WTC11 (cell line): ENCODE results near the gene GRID2. TPM values are rescaled to one million over a fixed set of nuclear protein-coding genes. Genes with fewer than 3 reads are reported as not detected.

Source experiments
- ATAC-seq: fragments of 200-7000 bp; cut with Tn5 transposase; 2 replicates; pipeline ENCODE4 v1.10.0; 2021; ENCODE audit warnings: mild to moderate bottlenecking, moderate library complexity
- CTCF ChIA-PET: fragments of 300-600 bp; sonication (Branson Sonifier 250); formaldehyde crosslinking; loops from one replicate; lab custom pipeline; 2021; ENCODE audit warnings: antibody characterized with exemption; lab: Charles Lee
- POLR2A ChIA-PET: fragments of 350-600 bp; sonication (Branson Sonifier 250); formaldehyde crosslinking; loops from one replicate; lab custom pipeline; 2021; ENCODE audit warnings: antibody characterized with exemption; lab: Charles Lee
- DNase-seq: peaks from one replicate; pipeline ENCODE4 v3.0.0; 2021; ENCODE audit warnings: low spot score
- H3K27ac Mint-ChIP-seq: 2 replicates; pipeline ENCODE4 v1.8.0; 2021; ENCODE audit warnings: mixed read lengths
- H3K27me3 Mint-ChIP-seq: 2 replicates; pipeline ENCODE4 v1.8.0; 2021; ENCODE audit warnings: low read depth, mild to moderate bottlenecking, moderate library complexity, mixed read lengths
- H3K36me3 Mint-ChIP-seq: 2 replicates; pipeline ENCODE4 v1.8.0; 2021; ENCODE audit warnings: mixed read lengths
- H3K4me1 Mint-ChIP-seq: 2 replicates; pipeline ENCODE4 v1.8.0; 2022; ENCODE audit warnings: mixed read lengths
- H3K4me3 Mint-ChIP-seq: 2 replicates; pipeline ENCODE4 v1.8.0; 2021; ENCODE audit warnings: mild to moderate bottlenecking, moderate library complexity, mixed read lengths
- H3K9me3 Mint-ChIP-seq: 2 replicates; pipeline ENCODE4 v1.8.0; 2021; ENCODE audit warnings: mixed read lengths
- CBFB ChIP-seq: sonication (generic); formaldehyde crosslinking; IDR thresholded peaks from 2 replicates; pipeline ENCODE4 v1.8.1; 2022; ENCODE audit warnings: mild to moderate bottlenecking, low read depth, missing genetic modification reagents
- CTCF ChIP-seq: fragments of 200-600 bp; IDR thresholded peaks from 2 replicates; pipeline ENCODE4 v1.8.0; 2022; ENCODE audit warnings: antibody characterized with exemption
- ELF4 ChIP-seq: sonication (generic); formaldehyde crosslinking; IDR thresholded peaks from 2 replicates; pipeline ENCODE4 v1.8.1; 2022; ENCODE audit warnings: low read depth, mild to moderate bottlenecking, moderate library complexity, missing genetic modification reagents
- EMX1 ChIP-seq: fragments of 250-450 bp; sonication (Bioruptor Pico); IDR thresholded peaks from 2 replicates; pipeline ENCODE4 v1.8.0; 2021; ENCODE audit warnings: mild to moderate bottlenecking
- ESRRA ChIP-seq: sonication (generic); formaldehyde crosslinking; IDR thresholded peaks from 2 replicates; pipeline ENCODE4 v1.8.1; 2022; ENCODE audit warnings: mild to moderate bottlenecking, missing genetic modification reagents, borderline replicate concordance
- FOXP1 ChIP-seq: sonication (generic); formaldehyde crosslinking; IDR thresholded peaks from 2 replicates; pipeline ENCODE4 v1.8.0; 2022; ENCODE audit warnings: missing genetic modification reagents, mild to moderate bottlenecking, moderate library complexity, borderline replicate concordance
- GABPB1 ChIP-seq: sonication (generic); formaldehyde crosslinking; IDR thresholded peaks from 2 replicates; pipeline ENCODE4 v1.8.1; 2023; ENCODE audit warnings: mild to moderate bottlenecking, missing genetic modification reagents
- HMGA2 ChIP-seq: fragments of 250-450 bp; sonication (Bioruptor Pico); IDR thresholded peaks from 2 replicates; pipeline ENCODE4 v1.4.0; 2021; ENCODE audit warnings: mild to moderate bottlenecking, moderate library complexity
- HMGXB4 ChIP-seq: sonication (generic); formaldehyde crosslinking; IDR thresholded peaks from 2 replicates; pipeline ENCODE4 v1.8.1; 2023; ENCODE audit warnings: mild to moderate bottlenecking, moderate library complexity, missing genetic modification reagents
- JUN ChIP-seq: sonication (generic); formaldehyde crosslinking; IDR thresholded peaks from 2 replicates; pipeline ENCODE4 v1.8.0; 2023; ENCODE audit warnings: mild to moderate bottlenecking, missing genetic modification reagents
- MAX ChIP-seq: sonication (generic); formaldehyde crosslinking; IDR thresholded peaks from 2 replicates; pipeline ENCODE4 v1.8.0; 2022; ENCODE audit warnings: mild to moderate bottlenecking, missing genetic modification reagents
- MLX ChIP-seq: sonication (generic); formaldehyde crosslinking; IDR thresholded peaks from 2 replicates; pipeline ENCODE4 v1.8.1; 2023; ENCODE audit warnings: mild to moderate bottlenecking, missing genetic modification reagents, moderate library complexity
- MXD4 ChIP-seq: fragments of 250-450 bp; sonication (Bioruptor Pico); IDR thresholded peaks from 2 replicates; pipeline ENCODE4 v1.8.0; 2021; ENCODE audit warnings: mild to moderate bottlenecking, moderate library complexity, borderline replicate concordance
- NR2C2 ChIP-seq: sonication (generic); formaldehyde crosslinking; IDR thresholded peaks from 2 replicates; pipeline ENCODE4 v1.8.0; 2022; ENCODE audit warnings: mild to moderate bottlenecking, missing genetic modification reagents
- OVOL2 ChIP-seq: fragments of 250-450 bp; sonication (Bioruptor Pico); IDR thresholded peaks from 2 replicates; pipeline ENCODE4 v1.9.0; 2021; ENCODE audit warnings: mild to moderate bottlenecking, borderline replicate concordance
- PREB ChIP-seq: sonication (generic); formaldehyde crosslinking; IDR thresholded peaks from 2 replicates; pipeline ENCODE4 v1.8.1; 2022; ENCODE audit warnings: mild to moderate bottlenecking, missing genetic modification reagents, moderate library complexity, borderline replicate concordance
- RELA ChIP-seq: sonication (generic); formaldehyde crosslinking; IDR thresholded peaks from 2 replicates; pipeline ENCODE4 v1.8.1; 2022; ENCODE audit warnings: missing genetic modification reagents, mild to moderate bottlenecking, borderline replicate concordance
- SMAD4 ChIP-seq: sonication (generic); formaldehyde crosslinking; IDR thresholded peaks from 2 replicates; pipeline ENCODE4 v1.8.0; 2022; ENCODE audit warnings: mild to moderate bottlenecking, missing genetic modification reagents
- SOX15 ChIP-seq: fragments of 250-450 bp; sonication (Bioruptor Pico); IDR thresholded peaks from 2 replicates; pipeline ENCODE4 v1.9.0; 2021; ENCODE audit warnings: mild to moderate bottlenecking
- SP1 ChIP-seq: sonication (generic); formaldehyde crosslinking; conservative IDR thresholded peaks from 2 replicates; pipeline ENCODE4 v1.8.1; 2022; ENCODE audit warnings: missing genetic modification reagents
- ZMAT4 ChIP-seq: fragments of 250-450 bp; sonication (Bioruptor Pico); IDR thresholded peaks from 2 replicates; pipeline ENCODE4 v1.9.0; 2021; ENCODE audit warnings: mild to moderate bottlenecking
- ZNF121 ChIP-seq: sonication (generic); formaldehyde crosslinking; IDR thresholded peaks from 2 replicates; pipeline ENCODE4 v1.8.0; 2023; ENCODE audit warnings: missing genetic modification reagents
- ZNF219 ChIP-seq: sonication (generic); formaldehyde crosslinking; IDR thresholded peaks from 2 replicates; pipeline ENCODE4 v1.8.0; 2023; ENCODE audit warnings: missing genetic modification reagents, mild to moderate bottlenecking, borderline replicate concordance
- ZNF396 ChIP-seq: fragments of 250-450 bp; sonication (Bioruptor Pico); IDR thresholded peaks from 2 replicates; pipeline ENCODE4 v1.8.0; 2021; ENCODE audit warnings: mild to moderate bottlenecking, moderate library complexity, borderline replicate concordance
- total RNA-seq: library from RNA; stranded (reverse); gene quantifications from 3 replicates; pipeline ENCODE4 v1.2.3, GENCODE V29; 2021
- TF ChIP-seq, protein P1 (sequence below): sonication (generic); formaldehyde crosslinking; IDR thresholded peaks from 2 replicates; pipeline ENCODE4 v1.8.1; 2022; ENCODE audit warnings: low read depth, missing genetic modification reagents, borderline replicate concordance

The GRID2 gene
- total RNA-seq, 1 experiment from 2014 or later = 26.8 TPM

DNA sequence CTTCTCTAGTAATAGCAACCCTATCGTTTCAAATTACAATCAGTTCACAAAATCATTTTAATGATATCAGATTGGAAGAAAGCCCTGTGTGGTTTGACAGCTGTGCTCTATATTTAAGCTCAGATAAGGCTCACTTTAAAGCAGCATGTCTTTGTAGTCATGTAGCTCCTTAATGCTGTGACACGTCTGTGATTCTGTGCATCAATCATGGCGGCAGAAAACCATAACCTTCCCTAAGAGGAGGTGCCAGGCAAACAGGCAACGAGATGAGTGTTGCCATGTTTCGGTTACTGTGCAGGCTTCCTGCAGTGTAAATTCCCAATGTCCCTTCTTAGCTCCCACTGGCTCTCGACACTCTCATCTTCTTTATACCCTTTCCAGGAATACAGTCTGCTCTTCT lies 212.7 kb downstream of the GRID2 start:
- Mint-ChIP-seq H3K9me3 (no peaks in the 10 kb centered on the region), H3K27me3 (no peaks in the 10 kb centered on the region), H3K4me3 (no peak overlapping the region), H3K27ac (peak overlapping the region; percentile 54; the same call in 1 of the 2 replicates), H3K4me1 (peaks cover 71% of the 10 kb centered on the region), H3K36me3 (no peaks in the 10 kb centered on the region)
- ATAC-seq (no peak), DNase-seq (no peak)
- ChIA-PET POLR2A (no interaction called here), CTCF (interaction anchor here (0.6 kb wide), 1 partner anchor 12 kb away, joined by 7 read pairs; no protein-coding TSS in a partner anchor)
- TF ChIP-seq CBFB (CRISPR knock-in tag) (no peak), MAX (CRISPR knock-in tag) (no peak), ZMAT4 (CRISPR knock-in tag) (no peak), RELA (CRISPR knock-in tag) (no peak), HMGXB4 (CRISPR knock-in tag) (no peak), SP1 (CRISPR knock-in tag) (no peak), ZNF396 (no peak), GABPB1 (CRISPR knock-in tag) (no peak), PREB (no peak), JUN (CRISPR knock-in tag) (no peak), ZNF121 (CRISPR knock-in tag) (no peak), ZNF219 (no peak), MXD4 (CRISPR knock-in tag) (no peak), OVOL2 (CRISPR knock-in tag) (no peak), HMGA2 (CRISPR knock-in tag) (no peak), MLX (CRISPR knock-in tag) (no peak)
- TF ChIP-seq, protein P1, sequence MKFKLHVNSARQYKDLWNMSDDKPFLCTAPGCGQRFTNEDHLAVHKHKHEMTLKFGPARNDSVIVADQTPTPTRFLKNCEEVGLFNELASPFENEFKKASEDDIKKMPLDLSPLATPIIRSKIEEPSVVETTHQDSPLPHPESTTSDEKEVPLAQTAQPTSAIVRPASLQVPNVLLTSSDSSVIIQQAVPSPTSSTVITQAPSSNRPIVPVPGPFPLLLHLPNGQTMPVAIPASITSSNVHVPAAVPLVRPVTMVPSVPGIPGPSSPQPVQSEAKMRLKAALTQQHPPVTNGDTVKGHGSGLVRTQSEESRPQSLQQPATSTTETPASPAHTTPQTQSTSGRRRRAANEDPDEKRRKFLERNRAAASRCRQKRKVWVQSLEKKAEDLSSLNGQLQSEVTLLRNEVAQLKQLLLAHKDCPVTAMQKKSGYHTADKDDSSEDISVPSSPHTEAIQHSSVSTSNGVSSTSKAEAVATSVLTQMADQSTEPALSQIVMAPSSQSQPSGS = no peak

GRCh38 chr4:92519727-92520126 lies 216.0 kb downstream of the GRID2 start:
- TF ChIP-seq ELF4 (no peak), ESRRA (CRISPR knock-in tag) (no peak), EMX1 (no peak), NR2C2 (CRISPR knock-in tag) (no peak), FOXP1 (no peak), SMAD4 (CRISPR knock-in tag) (no peak), CTCF (no peak), ZMAT4 (CRISPR knock-in tag) (no peak), SOX15 (CRISPR knock-in tag) (no peak)
- ATAC-seq = peak; percentile 28
- Mint-ChIP-seq H3K4me3 (peak overlapping the region; percentile 9; the same call in 1 of the 2 replicates), H3K36me3 (no peaks in the 10 kb centered on the region), H3K4me1 (peaks cover 51% of the 10 kb centered on the region), H3K9me3 (no peaks in the 10 kb centered on the region), H3K27ac (peak overlapping the region; percentile 87), H3K27me3 (no peaks in the 10 kb centered on the region)
- DNase-seq = peak; percentile 16
- POLR2A ChIA-PET = no interaction called here
- CTCF ChIA-PET = no interaction called here
